ENCODE measurements around the gene FAM3D.

- no peak for TF ChIP-seq CTCF (IDR thresholded peaks at IDR 0.05)
- TF ChIP-seq POLR2A (IDR thresholded peaks at IDR 0.05) = no peak
Measured at GRCh38 chr3:58668247-58668646, 1.7 kb upstream of the FAM3D start.

Measured in adrenal gland (tissue), 5 donors.